SIG-M5 (cell line): ENCODE data around the gene BMP10.
A peak's percentile ranks its signal among the peaks of the same experiment; 100 is the strongest.

ENCODE experiments used
- DNase-seq: peaks from one replicate; lab custom pipeline; 2025; lab: John Stamatoyannopoulos, UW

BMP10 gene

DNA sequence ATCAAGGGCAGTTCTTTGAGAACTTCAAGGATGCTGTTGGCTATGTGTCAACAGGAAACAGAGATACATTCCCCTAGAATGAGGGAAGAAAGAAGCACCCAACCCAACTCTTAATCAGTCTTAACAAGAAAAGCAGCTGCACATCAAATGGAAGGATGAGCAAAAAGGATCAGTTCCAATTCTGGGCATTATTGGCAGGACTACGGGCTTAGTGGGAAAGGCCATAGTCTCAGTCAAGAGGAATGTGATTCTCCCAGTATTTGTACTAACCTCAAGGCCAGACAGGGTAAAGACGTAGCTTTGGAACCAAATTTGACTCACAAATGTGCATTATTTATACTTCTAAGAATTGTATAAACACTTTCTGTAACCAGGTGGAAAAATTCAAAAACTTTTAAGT is 18.2 kb downstream of the BMP10 start:
- no peak for DNase-seq

DNA sequence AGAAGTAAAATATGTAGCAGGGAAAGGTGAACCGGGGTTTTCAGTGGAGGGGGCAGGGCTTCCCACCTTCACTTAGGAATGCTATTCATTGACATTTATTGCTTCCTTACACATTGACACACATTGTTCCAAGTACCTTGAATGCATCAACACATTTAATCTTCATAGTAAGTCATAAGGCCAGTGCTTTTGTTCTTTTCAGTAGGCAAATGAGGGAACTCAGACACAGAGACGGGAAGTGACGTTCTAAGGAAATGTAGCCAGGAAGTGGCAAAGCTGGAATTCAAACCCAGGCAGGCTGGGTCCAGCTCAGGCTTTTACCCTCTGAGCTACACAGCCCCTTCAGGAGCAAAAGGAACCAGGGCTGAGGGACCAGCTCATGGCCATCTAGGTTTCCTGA is 20.7 kb downstream of the BMP10 start:
- no peak for DNase-seq

DNA sequence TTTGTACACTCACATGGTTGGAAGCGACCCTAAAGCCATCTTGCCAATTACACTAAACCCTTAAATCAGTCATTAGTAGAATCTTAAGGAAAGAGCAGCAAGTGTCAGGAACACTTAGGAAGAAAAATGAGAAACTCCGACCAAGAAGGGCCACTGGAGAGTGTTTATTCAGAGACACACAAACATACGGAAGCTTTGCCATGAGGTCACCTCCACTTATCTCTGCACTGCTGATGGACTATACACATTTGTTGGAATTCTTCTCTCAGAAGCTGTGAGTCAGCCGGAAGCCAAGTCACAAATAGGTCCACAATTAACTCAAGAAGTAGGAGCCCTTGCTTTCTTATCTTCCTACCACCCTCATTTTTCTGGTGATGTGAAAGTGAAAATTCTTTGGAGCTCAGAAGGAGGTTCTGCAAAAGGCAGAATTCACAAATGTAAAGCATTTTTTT is 21.6 kb downstream of the BMP10 start:
- DNase-seq, result no peak

DNA sequence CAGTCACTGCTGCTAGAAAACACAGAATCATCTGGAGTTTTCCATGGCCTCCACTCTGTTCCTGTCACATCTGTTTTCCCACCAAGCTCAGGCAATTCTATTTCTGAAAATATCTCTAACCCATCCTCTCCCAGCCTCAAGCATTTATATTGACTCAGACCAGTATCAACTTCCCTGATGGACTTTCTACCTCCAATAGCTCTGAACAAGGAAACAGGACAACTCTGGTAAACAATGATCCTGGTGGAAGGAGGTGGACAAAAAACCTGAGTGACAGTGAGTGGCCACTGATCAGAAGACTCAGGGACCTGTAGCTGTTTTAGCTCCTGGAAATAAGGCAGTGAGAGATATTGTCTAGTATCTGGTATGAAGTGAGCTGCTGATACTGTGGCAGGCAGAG is 23.4 kb downstream of the BMP10 start:
- no peak for DNase-seq

DNA sequence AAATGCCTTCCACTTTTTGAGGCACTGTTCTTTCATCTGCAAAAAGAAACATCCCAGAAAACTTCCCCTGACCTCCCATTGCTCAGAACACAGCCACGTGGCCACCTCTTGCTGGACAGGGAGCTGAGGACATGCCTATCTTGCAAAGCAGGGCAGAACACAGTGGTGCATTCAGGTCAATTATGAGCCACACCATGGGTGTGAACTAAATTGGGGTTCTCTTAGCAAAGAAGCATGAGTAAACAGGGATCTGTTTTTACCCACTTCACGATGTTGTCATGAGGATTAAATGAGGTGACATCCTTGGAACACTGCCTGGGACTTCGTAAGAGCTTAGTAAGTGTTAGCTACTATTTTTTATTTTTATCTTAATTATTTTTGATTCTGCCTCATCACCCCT is 25.1 kb downstream of the BMP10 start:
- DNase-seq, result no peak

DNA sequence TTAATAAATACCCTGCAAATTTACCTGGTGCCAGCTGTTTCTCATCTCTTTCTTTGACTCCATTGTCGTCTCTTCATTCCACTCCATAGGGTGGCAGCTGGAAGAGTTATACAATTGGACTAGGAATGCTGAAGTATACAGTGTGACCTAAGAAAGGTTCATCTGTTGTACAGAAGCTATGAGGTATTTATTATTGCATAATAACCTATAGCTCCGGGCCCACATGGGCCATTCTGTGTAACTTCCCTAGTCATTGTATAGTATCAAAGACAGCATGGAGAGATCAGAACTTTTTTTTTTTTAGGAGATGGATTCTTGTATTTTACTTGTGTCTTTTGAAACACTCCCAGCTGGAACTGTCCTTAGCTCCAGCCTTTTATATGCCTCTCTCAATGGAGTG is 26.2 kb downstream of the BMP10 start:
- no peak for DNase-seq

DNA sequence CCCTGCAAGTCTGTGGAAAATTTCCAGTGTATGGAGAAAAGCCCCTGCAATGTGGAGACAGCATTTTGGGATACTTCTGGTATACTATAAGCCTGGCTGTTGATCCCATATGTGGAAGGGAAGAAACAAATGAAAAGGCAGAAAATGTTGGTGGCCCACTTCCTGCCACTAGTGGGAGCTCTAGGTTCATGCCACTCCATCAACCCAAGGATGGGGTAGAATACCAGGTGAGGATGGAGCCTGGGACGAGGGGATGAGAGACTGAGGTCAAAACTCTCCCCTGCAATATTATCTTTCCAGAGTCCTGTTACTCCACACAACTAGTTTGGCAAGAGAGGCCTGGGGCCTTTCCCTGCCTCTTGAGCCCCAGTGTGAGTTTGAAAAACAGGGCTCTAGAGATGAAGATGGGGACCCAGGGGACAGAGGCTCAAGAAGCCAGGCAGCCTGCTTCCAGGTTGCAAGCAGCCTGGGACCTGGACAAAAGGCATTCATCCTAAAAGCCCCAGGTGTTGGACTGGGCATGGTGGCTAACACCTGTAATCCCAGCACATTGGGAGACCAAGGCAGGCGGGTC is 31.9 kb downstream of the BMP10 start:
- no peak for DNase-seq

DNA sequence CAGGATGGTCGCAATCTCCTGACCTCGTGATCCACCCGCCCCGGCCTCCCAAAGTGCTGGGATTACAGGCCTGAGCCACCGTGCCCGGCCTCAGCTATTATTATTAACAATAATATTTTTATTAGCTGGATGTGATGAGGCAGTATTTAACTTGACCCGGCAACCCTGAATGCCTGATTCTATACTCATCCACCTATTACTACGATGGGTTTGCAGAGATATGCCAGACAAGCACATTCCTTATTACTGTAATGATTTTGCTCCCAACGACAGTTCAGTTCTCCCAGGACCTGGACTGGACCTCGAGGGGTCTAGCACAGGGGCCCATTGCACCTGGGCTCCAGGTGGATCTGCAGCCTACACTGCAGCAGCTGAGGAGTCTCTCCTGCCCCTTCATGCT is 32.6 kb downstream of the BMP10 start:
- no peak for DNase-seq

DNA sequence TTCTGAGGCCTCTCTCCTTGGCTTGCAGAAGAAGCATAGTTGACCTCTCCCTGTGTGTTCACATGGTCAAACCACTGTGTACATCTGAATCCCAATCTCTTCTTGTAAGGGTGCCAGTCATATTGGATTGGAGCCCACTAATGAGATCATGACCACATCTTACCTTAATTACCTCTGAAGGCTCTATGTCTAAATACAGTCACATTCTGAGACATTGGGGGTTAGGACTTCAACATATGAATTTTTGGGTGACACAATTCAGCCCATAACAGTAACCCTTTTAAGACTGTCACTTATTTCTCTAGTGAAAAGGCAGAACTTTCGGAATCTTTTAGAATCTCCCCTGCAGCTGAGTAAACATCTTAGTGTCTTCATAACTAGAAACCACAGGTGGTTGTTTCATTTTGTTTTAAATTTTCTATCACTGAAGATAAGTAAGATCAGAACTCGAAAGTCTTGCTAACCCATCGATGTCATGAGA is 33.3 kb downstream of the BMP10 start:
- DNase-seq, result no peak

DNA sequence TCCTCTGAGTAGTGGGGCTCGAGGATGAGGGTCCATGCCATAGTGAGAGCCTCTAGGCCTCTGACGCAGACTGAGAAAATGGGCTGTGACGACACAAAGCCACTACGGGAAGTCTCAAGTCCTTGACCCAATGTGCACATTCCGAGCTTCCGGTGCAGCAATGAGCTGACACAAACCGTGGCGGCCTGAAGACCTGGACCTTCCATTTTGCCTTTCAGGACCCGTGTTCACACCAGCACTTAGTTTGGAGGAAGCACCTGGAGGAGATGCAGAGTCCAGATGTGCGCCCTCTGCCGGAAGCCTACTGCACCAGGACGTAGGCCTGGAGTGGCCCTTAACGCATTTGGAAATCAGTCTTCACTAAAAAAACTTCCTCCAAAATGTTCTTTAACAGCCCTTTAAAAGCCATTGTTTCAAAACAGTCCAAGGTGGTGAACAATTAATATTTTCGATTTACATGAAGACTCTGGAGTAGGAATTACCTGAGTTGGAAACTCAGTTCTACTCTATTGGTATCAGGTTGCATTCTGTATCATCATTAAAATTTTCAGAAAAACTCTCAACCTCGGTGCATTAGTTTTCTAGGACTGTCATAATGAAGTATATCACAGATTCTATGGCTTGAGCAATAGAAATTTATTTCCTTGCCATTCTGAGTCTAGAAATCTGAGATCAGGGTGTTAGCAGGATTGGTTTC is 33.9 kb downstream of the BMP10 start:
- DNase-seq, result no peak

DNA sequence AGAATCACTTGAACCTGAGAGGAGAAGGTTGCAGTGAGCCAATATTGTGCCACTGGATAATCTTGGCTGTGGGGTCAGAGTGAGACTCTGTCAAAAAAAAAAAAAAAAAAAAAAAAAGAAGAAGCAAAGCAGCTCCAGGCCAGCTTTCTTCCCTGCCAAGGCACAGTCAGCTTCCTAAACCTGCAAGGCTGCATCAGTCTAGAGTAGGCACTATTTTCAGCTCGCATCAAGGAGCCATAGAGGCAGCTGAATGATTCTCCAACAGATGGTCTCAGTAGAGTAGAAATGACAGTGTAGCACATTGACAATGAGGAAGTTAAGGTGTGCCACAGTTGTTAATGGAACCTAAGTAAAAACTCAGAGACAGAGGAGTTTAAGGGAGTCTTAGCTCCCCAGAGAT is 35.6 kb downstream of the BMP10 start:
- DNase-seq, result no peak

DNA sequence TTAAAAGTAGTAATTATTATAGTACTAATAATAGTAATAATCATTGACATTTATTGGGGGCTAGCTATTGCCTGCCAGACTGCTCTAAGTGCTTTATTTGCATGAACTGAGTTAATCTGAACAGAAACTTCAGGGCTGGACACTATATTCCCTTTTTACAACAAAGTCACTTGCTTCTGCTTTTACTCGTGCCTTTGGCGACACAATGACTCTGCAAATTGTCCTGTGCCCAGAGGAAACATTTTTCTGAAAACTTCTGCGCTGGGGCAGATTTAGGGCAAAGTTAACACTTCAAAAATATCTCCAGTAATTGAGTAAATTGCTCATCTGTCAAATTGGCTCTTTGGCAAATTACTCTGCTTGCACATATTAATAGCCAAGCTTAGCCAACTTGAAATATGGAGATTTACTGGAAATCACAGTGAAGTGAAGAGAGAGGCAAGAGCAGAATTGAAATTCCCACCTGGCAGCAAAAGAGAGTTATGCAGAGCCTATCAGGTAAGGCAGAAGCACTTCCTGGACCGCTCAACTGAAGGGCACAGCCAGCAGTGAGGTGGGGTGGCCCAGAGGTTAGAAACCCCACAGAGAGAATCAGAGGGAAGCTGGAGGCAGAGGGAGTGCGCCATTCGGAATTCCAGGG is 36.3 kb downstream of the BMP10 start:
- DNase-seq, result no peak

DNA sequence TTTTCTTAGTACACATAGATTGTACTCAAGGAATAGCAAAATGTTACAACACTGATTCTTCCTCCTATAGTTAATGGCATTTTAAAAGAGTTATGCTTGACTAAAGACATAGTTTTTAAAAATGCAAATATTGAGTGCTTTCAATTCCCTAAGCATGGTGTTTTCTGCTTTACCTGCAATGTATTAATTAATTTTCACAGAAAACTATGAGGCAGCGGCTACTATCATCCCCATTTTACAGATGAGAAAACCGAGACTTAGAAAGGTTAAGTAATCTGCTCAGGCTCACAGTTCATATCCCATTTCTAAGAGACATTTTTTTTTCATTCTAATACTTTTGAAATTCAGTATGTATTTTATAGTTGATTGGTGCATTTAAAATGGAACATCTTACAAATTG is 38.0 kb downstream of the BMP10 start:
- DNase-seq, result no peak

DNA sequence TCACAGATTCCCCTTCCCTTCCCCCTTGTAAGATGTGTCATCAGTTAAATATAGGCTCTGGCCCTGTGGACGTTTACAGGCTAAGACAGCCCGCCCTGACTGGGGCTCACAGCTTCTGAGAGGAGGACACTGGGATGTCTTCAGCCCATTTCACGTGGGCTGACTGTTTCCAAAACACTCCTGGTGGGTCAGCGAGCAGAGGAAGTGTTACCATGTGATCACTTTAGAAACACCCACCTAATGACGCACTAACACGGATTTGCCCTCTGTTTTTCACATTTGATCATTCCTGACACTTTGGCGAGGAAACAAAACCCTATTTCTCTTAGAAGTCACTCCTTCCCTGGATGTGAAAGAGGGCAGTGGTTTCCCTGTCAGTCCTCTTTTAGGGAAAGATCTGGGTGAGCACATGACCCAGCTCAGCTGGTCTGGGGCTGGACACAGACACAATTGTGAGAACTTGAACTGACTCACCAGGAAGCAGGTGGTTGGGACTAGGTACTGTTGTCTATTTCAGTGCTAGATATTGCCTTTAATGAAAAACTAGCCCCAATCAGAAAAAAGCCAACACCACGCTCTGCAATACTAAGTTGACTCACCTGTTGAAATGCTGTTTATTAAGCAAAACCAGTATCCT is 38.8 kb downstream of the BMP10 start:
- DNase-seq, result no peak

DNA sequence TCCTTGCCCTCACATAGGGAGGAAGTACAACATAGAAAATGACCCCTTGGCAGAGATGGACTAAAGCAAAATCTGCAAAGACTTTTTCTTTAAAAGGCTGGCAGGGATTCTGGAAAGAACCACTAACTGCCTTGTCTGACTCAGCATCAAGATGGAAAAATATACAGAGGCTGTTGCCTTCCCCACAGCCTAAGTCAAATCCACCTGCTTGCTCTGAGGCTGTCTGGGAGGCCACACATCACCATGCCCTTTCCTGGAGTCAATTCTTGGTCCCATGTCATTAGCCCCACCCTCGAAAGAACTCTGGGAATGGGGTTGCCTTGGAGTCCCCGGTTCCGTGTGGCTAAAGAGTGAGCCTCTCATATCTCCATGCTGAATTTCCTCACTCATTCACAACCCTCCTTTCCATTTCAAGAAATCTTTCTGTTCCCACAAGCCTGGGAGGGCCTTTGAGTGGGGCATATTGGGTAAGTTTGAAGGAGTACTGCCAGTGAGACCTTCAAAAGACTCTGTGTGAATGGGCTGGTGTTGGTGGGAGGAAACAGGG is 39.4 kb downstream of the BMP10 start:
- DNase-seq, result no peak

DNA sequence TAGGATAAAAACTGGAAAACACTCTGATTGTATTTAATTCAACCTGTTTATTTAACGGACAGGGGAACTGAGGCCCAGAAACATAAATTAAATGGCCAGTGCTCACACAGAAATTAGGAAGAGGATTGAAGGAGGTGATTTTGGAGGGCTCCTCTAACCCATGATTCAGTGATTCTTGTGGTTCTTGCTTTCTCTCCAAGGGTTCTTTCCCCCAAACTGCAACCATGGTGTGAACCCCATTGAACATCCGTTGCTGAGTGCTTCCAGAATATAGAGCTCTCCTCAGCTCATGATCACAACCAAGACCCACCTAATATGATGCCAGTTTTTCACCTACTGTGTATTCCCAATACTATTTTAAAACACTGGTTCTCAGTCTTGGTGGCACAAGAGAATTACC is 41.4 kb downstream of the BMP10 start:
- no peak for DNase-seq

DNA sequence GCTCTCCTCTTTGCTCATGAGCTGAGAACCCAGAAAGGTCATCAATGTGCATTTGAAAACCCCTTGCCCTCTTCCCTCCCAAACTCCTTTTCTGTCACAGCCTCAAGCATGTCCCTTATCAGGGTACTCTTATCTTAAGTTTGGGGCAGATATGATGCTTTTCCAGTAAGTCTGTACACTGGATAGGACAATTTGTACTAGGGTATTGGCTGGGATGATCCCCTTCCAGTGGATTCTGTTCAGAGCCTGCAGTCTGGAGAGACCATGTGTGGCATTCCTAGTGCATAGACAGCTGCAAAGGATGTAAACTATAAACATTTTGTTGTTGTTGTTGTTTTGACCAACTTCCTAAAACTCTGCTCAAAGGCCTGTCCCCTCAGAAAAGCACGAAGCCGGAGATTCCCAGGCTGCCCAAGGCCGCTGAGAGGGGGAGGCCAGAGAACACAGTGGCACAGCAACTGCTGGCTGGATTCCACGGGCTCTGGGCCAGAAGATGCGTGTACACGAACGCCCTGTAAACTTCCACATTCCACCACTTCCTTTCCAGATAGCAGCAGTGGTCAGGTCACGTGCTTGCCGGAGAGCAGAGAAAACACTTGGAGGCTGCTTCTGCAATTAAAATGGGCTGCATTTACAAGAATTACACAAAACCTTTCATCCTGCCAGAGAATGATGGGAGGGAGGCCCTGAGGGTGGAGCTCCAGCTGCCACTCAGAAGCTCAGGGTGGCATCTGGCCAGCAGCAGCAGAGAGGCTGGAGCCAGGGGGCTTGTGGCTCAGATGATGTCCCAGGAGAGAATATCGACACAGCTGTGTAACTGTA is 42.1 kb downstream of the BMP10 start:
- DNase-seq, result peak; percentile 89

DNA sequence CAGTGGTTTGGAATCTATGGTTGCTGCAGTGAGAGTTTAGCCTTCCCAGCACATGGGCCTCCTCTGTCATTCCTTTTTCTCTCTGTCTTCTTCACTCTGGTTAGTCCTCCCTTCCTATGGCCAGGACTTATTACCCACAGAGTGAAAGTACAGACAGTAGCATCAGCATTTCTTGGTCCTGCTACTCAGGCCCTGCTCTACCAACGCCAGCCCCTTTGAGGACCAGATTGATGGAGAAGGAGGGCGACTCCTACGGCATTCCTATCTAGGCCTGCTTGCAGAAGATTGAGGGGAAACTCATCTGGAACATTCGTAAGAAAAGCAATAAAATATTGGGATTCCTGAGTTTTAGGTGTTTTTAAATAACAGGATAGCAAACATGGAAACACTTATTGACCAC is 43.5 kb downstream of the BMP10 start:
- no peak for DNase-seq

DNA sequence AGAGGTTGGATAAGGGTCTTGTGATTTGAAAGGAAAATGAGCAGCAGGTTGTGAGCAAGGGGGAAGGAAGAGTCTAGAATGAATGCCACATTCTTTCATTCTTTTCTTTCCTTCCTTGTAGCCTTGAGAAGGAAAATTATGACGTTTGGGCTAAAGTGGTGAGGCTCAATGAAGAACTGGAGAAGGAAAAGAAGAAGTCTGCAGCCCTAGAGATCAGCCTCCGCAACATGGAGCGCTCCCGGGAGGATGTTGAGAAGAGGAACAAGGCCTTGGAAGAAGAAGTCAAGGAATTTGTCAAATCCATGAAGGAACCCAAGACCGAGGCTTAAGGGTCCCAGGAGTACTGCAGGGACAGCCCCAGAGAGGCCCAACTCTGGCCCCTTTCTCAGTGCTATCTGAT is 45.3 kb downstream of the BMP10 start:
- no peak for DNase-seq

DNA sequence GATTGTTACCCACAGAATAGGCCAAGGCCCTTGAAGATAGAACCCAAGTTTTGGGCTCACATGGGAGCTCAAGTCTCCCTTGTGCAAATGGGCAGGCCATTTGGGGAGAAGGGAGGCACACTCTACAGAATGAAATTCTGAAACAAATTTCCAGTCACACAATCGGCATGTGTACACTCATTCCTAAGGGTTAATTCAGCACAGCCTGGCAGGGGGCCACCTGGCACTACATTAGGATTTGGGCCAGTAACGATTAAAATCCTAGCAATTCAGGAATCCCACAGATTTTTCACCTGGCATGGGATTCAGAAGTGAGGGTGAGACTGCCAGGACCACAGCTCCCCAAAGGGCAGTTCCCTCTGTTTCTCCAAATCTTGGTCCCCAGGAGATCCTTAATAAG is 46.4 kb downstream of the BMP10 start:
- DNase-seq, result no peak

DNA sequence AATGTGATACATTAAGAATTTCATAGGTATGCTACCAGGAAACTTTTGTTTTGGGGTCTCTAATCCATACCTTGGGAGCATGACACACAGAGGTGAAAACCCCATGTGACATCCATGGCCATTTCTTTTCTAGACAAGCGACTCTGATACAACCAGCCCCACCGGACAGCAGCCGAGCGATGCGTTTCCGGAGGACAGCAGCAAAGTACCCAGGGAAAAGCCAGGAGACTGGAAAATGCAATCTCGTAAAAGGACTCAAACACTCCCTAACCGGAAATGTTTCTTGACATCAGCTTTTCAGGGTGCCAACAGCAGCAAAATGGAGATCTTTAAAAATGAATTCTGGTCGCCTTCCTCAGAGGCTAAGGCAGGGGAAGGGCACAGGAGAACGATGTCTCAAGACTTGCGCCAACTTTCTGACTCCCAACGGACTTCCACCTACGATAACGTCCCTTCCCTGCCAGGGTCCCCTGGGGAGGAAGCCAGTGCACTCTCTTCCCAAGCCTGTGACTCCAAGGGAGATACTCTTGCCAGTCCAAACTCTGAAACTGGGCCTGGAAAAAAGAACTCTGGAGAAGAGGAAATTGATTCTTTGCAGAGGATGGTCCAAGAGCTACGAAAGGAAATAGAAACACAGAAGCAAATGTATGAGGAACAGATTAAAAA is 48.9 kb downstream of the BMP10 start:
- no peak for DNase-seq
